Glomerular endothelial cell (primary cell): ENCODE measurements around the gene PLA2G15. TPM values are rescaled to one million over a fixed set of nuclear protein-coding genes. Genes with fewer than 3 reads are reported as not detected.
A peak's percentile ranks its signal among the peaks of the same experiment; 100 is the strongest.

Source experiments
- DNase-seq: peaks from one replicate; pipeline ENCODE4 v3.0.0-alpha.2; 2011; ENCODE audit warnings: low read depth, low spot score; ENCODE audit errors: extremely low read depth
- total RNA-seq: library from RNA; depleted of rRNA; stranded (reverse); fragments of >200 nt; gene quantifications from 2 replicates; pipeline ENCODE4 v1.2.3, GENCODE V29; 2015

Gene PLA2G15
- total RNA-seq, 1 donor from 2014 or later: 46.9 TPM

GRCh38 chr16:68231384-68232136, 13.6 kb upstream of the PLA2G15 start:
- no peak for DNase-seq

GRCh38 chr16:68232335-68232734, 12.8 kb upstream of the PLA2G15 start:
- no peak for DNase-seq

- DNase-seq: no peak
Measured at GRCh38 chr16:68233085-68233834, 11.9 kb upstream of the PLA2G15 start.

- DNase-seq: no peak
Measured at GRCh38 chr16:68233835-68234187, 11.4 kb upstream of the PLA2G15 start.

- DNase-seq: no peak
Measured at GRCh38 chr16:68234188-68235107, 10.7 kb upstream of the PLA2G15 start.

GRCh38 chr16:68235108-68235886, 9.9 kb upstream of the PLA2G15 start:
- DNase-seq: no peak

GRCh38 chr16:68235887-68236136, 9.4 kb upstream of the PLA2G15 start, which contains the start of gene ESRP2:
ESRP2 (minus strand) TSS chr16:68236127; CDS start chr16:68236045, 82 bp downstream.
- no peak for DNase-seq

GRCh38 chr16:68236137-68236825, 8.9 kb upstream of the PLA2G15 start:
- DNase-seq: no peak

- no peak for DNase-seq
Measured at GRCh38 chr16:68236826-68237242, 8.3 kb upstream of the PLA2G15 start.

GRCh38 chr16:68237243-68238028, 7.7 kb upstream of the PLA2G15 start:
- DNase-seq: peak; percentile 63

- no peak for DNase-seq
Measured at GRCh38 chr16:68238029-68238345, 7.2 kb upstream of the PLA2G15 start.

- DNase-seq: no peak
Measured at GRCh38 chr16:68242085-68242484, 3.1 kb upstream of the PLA2G15 start.

GRCh38 chr16:68242926-68243858, 2.0 kb upstream of the PLA2G15 start:
- DNase-seq: no peak

- DNase-seq: no peak
Measured at GRCh38 chr16:68244481-68244902, 681 bp upstream of the PLA2G15 start.

GRCh38 chr16:68246121-68246520, 948 bp downstream of the PLA2G15 start:
- DNase-seq: no peak

- DNase-seq: no peak
Measured at GRCh38 chr16:68246666-68247065, 1.5 kb downstream of the PLA2G15 start.

GRCh38 chr16:68247400-68247799, 2.2 kb downstream of the PLA2G15 start:
- no peak for DNase-seq

- DNase-seq: no peak
Measured at GRCh38 chr16:68247932-68248331, 2.8 kb downstream of the PLA2G15 start.
